ENCODE measurements around the gene GLRA3. TPM values are rescaled to one million over a fixed set of nuclear protein-coding genes. Genes with fewer than 3 reads are reported as not detected.

Gene GLRA3
- total and polyA plus RNA-seq, 2 donors (not counting 3 experiments of a cell fraction or from before 2014, with no cell fraction given), result not detected

DNA sequence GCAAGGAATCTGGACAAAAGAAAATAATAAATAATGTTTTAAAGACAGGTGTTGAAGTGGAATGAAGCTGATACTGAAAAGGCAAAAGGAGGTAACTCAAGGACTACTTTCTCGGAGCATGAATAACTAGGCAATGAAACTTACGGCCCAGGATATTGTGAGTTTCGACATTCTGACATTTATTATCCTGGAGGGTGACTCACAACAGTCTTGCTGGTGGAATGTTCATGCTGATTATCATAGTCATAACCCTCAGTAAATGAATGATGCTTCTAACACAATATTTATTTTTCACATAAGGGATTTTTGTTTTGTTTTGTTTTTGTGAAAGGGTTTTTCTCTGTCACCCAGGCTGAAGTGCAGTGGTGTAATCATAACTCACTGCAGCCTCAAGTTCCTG, 159.8 kb downstream of the GLRA3 start:
- CTCF ChIA-PET, result no interaction called here
- POLR2A ChIA-PET, result no interaction called here
- FAIRE-seq, result no peak

DNA sequence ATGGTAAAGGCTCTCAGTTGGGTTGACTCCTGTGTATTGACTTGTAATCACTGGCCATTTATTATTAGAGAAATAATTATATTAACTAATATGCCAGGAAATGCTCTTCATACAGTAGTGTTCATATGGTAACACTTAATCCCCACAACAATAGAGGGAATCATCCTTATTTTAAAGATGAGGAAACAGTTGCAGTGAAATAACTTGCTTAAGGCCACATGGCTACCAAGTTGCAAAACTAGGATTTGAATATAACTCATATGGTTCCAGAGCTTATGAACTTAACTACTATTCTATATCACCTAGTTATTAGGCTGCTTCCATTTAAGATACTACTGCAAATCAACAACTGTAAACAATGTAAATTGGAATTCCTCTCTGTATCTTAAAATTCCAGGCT, 163.2 kb downstream of the GLRA3 start:
- Histone ChIP-seq H3K9me1 (replicated peaks; ENCODE audit: control insufficient read depth, extremely low read depth, insufficient read depth, low read length) (no peaks in the 10 kb centered on the region), H3K27me3 (ENCODE audit: control insufficient read depth in 2 of 2, insufficient read depth in 2 of 2, low read length in 2 of 2) (no peaks in the 10 kb centered on the region), H3K4me2 (ENCODE audit: insufficient read depth, low read length) (no peak overlapping the region), H3K79me2 (ENCODE audit: control insufficient read depth, insufficient read depth, low read length) (no peaks in the 10 kb centered on the region), H3K9me3 (replicated peaks; ENCODE audit: control insufficient read depth, insufficient read depth, low read length) (no peaks in the 10 kb centered on the region), H3K4me1 (ENCODE audit: control insufficient read depth, extremely low read depth, insufficient read depth, low read length) (no peaks in the 10 kb centered on the region), H3K9ac (replicated peaks; ENCODE audit: extremely low read depth, insufficient read depth, low read length) (no peak overlapping the region), H3K36me3 (ENCODE audit: control insufficient read depth in 2 of 2, extremely low read depth in 1 of 2, insufficient read depth in 2 of 2, low read length in 2 of 2) (no peaks in the 10 kb centered on the region), H3K27ac (ENCODE audit: insufficient read depth, low read depth, low read length) (no peak overlapping the region), H2AFZ (ENCODE audit: low read depth, low read length) (no peak overlapping the region), H4K20me1 (replicated peaks; ENCODE audit: control insufficient read depth, extremely low read depth, insufficient read depth, low read length) (no peaks in the 10 kb centered on the region), H3K4me3 (replicated peaks in 1 of 3; ENCODE audit: insufficient read depth in 1 of 3, low read depth in 1 of 3, low read length in 3 of 3) (no peak overlapping the region)
- no TSS peak for BruUV-seq (replicated peaks)
- intact Hi-C loops (cut with micrococcal nuclease), result no loop called here
- dilution Hi-C loops (cut with MboI; ENCODE audit: extremely low pct_ligation_motif_present, low sequenced_read_pairs), result no loop called here
- TF ChIP-seq MYC (IDR thresholded peaks at IDR 0.05; ENCODE audit: low read depth, low read length) (no peak), EZH2 (IDR thresholded peaks at IDR 0.05; ENCODE audit: borderline replicate concordance, low read depth, low read length, severe bottlenecking) (no peak), JUN (IDR thresholded peaks at IDR 0.05; ENCODE audit: borderline replicate concordance, insufficient read depth, insufficient read length, low read depth) (no peak), GATA2 (IDR thresholded peaks at IDR 0.05; ENCODE audit: insufficient read depth, insufficient read length, low read depth, low read length) (no peak), POLR2AphosphoS5 (IDR thresholded peaks at IDR 0.05; ENCODE audit: insufficient read depth, low read depth, low read length) (no peak), FOS (IDR thresholded peaks at IDR 0.05; ENCODE audit: borderline replicate concordance, insufficient read depth, low read length) (no peak), POLR2A (IDR thresholded peaks at IDR 0.05; ENCODE audit: low read depth, low read length) (no peak)
- TF ChIP-seq, protein P1, sequence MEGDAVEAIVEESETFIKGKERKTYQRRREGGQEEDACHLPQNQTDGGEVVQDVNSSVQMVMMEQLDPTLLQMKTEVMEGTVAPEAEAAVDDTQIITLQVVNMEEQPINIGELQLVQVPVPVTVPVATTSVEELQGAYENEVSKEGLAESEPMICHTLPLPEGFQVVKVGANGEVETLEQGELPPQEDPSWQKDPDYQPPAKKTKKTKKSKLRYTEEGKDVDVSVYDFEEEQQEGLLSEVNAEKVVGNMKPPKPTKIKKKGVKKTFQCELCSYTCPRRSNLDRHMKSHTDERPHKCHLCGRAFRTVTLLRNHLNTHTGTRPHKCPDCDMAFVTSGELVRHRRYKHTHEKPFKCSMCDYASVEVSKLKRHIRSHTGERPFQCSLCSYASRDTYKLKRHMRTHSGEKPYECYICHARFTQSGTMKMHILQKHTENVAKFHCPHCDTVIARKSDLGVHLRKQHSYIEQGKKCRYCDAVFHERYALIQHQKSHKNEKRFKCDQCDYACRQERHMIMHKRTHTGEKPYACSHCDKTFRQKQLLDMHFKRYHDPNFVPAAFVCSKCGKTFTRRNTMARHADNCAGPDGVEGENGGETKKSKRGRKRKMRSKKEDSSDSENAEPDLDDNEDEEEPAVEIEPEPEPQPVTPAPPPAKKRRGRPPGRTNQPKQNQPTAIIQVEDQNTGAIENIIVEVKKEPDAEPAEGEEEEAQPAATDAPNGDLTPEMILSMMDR (IDR thresholded peaks at IDR 0.05; ENCODE audit: extremely low read depth in 1 of 2, insufficient read depth in 1 of 2, low read depth in 1 of 2, low read length in 2 of 2), result no peak
- TF ChIP-seq, protein P2, sequence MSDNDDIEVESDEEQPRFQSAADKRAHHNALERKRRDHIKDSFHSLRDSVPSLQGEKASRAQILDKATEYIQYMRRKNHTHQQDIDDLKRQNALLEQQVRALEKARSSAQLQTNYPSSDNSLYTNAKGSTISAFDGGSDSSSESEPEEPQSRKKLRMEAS (IDR thresholded peaks at IDR 0.05; ENCODE audit: insufficient read depth, insufficient read length), result no peak
- ChIA-PET POLR2A (no interaction called here), CTCF (no interaction called here)
- no peak for FAIRE-seq
- no peak for DNase-seq (ENCODE audit: low read depth, low spot score)

More for the DNA sequence above, 159.8 kb downstream of the GLRA3 start:
- no peaks in the 10 kb centered on the region for H4K20me1 ChIP-seq (replicated peaks; ENCODE audit: control insufficient read depth, extremely low read depth, insufficient read depth, low read length)
- TF ChIP-seq POLR2A (IDR thresholded peaks at IDR 0.05; ENCODE audit: low read depth, low read length), result no peak
- dilution Hi-C loops (cut with MboI; ENCODE audit: extremely low pct_ligation_motif_present, low sequenced_read_pairs), result no loop called here
- no peak for DNase-seq (ENCODE audit: low read depth, low spot score)
- no peaks in the 10 kb centered on the region for H3K27me3 ChIP-seq (ENCODE audit: control insufficient read depth in 2 of 2, insufficient read depth in 2 of 2, low read length in 2 of 2)
- intact Hi-C loops (cut with micrococcal nuclease), result no loop called here
- H3K27ac ChIP-seq (ENCODE audit: insufficient read depth, low read depth, low read length), result no peak overlapping the region
- H2AFZ ChIP-seq (ENCODE audit: low read depth, low read length), result no peak overlapping the region
- no peaks in the 10 kb centered on the region for H3K36me3 ChIP-seq (ENCODE audit: control insufficient read depth in 2 of 2, extremely low read depth in 1 of 2, insufficient read depth in 2 of 2, low read length in 2 of 2)
- no peak overlapping the region for H3K4me3 ChIP-seq (replicated peaks in 1 of 3; ENCODE audit: insufficient read depth in 1 of 3, low read depth in 1 of 3, low read length in 3 of 3)
- no peak overlapping the region for H3K4me2 ChIP-seq (ENCODE audit: insufficient read depth, low read length)
- H3K9ac ChIP-seq (replicated peaks; ENCODE audit: extremely low read depth, insufficient read depth, low read length), result no peak overlapping the region
- no TSS peak for BruUV-seq (replicated peaks)
- no peaks in the 10 kb centered on the region for H3K4me1 ChIP-seq (ENCODE audit: control insufficient read depth, extremely low read depth, insufficient read depth, low read length)
- H3K79me2 ChIP-seq (ENCODE audit: control insufficient read depth, insufficient read depth, low read length), result no peaks in the 10 kb centered on the region
- no peaks in the 10 kb centered on the region for H3K9me1 ChIP-seq (replicated peaks; ENCODE audit: control insufficient read depth, extremely low read depth, insufficient read depth, low read length)
- H3K9me3 ChIP-seq (replicated peaks; ENCODE audit: control insufficient read depth, insufficient read depth, low read length), result no peaks in the 10 kb centered on the region
